ENCODE data around the gene LINGO4.

The LINGO4 gene, protein sequence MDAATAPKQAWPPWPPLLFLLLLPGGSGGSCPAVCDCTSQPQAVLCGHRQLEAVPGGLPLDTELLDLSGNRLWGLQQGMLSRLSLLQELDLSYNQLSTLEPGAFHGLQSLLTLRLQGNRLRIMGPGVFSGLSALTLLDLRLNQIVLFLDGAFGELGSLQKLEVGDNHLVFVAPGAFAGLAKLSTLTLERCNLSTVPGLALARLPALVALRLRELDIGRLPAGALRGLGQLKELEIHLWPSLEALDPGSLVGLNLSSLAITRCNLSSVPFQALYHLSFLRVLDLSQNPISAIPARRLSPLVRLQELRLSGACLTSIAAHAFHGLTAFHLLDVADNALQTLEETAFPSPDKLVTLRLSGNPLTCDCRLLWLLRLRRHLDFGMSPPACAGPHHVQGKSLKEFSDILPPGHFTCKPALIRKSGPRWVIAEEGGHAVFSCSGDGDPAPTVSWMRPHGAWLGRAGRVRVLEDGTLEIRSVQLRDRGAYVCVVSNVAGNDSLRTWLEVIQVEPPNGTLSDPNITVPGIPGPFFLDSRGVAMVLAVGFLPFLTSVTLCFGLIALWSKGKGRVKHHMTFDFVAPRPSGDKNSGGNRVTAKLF

GRCh38 chr1:151805066-151805820, at the start of gene LINGO4:
Gene LINGO4, minus strand, starts transcription at chr1:151805419. Its CDS starts 2,715 bp downstream, at chr1:151802704.
- DNase-seq, result no peak

DNA sequence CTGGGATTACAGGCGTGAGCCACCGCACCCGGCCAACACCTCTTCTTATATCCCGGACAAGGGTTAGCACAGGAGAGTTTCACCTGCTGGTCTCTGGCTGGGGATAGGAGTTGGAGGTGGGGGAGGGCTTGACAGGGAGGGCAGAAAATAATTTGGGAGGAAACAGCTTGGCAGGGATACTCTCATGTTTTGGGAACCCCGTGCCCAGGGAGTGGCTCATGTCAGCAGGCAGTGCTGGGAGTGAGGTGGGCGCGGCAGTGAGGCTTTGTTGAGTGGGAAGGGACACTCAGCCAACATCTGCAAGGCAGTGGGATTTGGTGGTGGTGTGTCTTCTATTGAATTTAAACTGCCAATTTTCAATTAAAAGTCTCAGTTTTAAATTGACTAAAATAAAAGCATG, 49.4 kb upstream of the LINGO4 start:
- no peak for DNase-seq

- no peak for DNase-seq
These were observed 48.3 kb upstream of the LINGO4 start, which contains the start of gene THEM5 for GRCh38 chr1:151853411-151853943. Gene THEM5, minus strand, starts transcription at chr1:151853712. Its CDS starts 147 bp downstream, at chr1:151853565.

DNA sequence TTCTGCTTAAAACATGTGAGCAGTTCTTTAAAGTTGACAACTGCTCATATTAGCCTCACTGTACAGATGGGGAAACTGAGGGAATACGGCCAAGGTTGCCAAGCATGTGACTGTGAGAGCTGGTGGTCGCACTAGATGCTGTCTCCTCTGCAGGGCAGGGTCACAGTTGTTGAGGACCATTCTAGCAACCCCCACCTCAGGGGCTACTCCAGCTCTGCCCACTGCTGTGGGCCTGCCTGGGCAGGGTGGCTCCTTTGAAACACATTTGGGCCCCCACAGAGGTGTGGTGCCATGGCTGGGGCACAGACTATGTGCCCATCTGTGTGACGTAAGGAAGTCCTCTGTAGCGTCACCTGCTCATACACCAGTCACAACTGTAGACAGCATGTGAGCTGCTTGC, 47.5 kb upstream of the LINGO4 start:
- no peak for DNase-seq

DNA sequence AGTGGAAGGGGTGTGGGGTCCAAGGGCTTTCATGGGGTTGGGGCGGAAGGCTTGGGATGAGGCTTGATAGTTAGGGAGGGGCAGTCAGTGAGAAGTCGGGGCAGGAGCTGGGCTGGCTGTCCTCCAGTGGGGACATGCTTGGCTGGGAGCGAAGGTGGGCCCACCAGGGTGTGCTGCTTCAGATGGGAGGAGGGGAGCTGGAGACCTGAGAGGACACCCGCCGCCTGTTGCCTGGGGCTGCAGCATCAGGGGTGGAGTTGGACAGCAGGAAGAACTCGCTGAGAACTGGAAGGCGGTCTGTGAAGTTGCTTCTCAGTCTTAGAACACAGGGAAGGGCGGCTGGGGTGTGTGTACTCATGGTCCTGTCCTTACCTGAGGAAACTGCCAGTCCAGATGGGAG, 46.7 kb upstream of the LINGO4 start:
- no peak for DNase-seq

DNA sequence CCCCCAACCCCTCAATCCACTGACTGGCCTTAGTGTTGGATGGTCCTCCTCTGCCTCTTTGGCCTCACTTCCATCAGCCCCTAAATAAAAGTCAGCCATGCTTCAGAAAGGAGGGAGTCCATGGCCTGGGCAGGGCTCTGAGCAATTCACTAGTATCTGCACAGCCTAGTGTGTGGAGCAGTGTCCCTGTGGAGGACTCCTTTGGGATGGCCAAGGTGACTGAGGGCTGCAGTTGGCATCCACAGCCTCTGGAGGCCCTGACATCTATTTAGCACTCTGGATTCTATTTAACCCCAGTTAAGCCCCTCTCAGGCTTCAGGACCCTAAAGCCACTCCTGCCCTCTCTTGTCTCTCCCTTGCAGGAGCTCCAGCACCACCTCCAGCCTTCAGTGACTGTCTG, 44.7 kb upstream of the LINGO4 start:
- DNase-seq, result no peak

DNA sequence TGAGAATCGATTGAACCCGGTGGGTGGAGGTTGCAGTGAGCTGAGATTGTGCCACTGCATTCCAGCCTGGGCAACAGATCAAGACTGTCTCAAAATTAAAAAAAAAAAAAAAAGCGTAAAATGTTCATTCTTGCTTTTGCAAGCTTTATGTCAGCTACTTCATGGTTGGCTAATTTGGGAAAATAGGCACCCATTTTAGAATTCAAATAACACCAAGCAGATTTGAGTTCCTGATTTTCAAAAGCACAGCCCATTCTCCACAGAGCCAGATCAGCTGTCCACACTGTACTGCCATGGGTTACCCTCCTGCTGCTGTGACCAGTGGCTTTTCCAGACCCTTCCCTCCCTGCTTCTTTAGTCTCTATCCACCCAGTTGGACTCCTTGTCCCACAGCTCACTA, 43.9 kb upstream of the LINGO4 start:
- DNase-seq, result no peak

GRCh38 chr1:151847867-151848596, 42.8 kb upstream of the LINGO4 start:
- no peak for DNase-seq

DNA sequence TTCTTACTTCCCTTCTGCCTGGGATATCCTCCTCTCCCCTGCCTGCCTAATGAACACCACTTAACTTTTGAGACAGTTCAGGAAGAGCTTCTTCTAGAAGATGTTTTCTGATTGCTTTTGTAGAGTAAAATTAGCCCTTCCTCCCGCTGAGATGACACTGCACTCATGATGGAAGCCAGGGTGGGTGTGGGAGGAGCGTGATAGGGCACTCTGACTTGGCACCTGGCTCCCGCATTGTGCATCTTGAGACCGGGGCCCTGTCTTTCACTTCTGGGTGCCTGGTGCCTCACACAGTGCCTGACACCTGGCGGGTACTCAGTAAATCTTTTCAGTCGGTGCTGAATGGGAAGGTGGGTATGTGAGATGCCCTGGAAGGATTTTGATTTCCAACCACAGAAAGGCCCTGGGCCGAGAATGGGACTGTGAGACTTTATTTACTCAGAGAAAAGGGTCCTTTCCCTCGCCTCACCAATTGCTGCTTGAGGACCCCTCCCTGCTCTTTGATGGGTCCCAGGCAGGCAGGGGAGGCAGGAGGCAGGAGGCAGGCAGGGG, 41.5 kb upstream of the LINGO4 start:
- no peak for DNase-seq

DNA sequence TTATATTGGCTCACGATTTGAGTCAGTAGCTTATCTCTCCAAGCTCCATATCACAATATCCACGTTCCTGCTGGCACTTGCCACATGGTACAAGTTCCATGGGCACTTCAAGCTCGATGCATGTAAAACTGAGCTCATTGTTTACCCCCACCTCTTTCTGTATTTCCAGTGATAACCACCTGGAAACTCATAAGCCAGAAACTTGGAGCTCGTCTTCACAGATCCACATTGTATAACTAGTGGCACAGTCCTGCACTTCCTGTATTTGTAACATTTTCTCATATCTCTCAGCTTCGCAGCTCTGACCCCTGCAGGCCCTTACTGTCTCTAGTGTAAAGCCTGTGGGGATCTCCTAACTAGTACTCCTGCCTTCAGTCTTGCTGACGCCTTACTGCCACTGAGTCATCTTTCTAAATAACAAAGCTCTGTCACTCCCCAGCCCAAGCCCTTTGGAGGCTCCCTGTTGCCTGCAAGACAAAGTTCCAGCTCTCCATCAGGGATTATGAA, 40.9 kb upstream of the LINGO4 start:
- no peak for DNase-seq

- DNase-seq, result no peak
These were observed 38.2 kb upstream of the LINGO4 start for GRCh38 chr1:151843398-151843797.

- DNase-seq, result no peak
These were observed 35.9 kb upstream of the LINGO4 start for GRCh38 chr1:151841141-151841540.

- DNase-seq, result no peak
These were observed 35.2 kb upstream of the LINGO4 start for GRCh38 chr1:151840421-151840820.

DNA sequence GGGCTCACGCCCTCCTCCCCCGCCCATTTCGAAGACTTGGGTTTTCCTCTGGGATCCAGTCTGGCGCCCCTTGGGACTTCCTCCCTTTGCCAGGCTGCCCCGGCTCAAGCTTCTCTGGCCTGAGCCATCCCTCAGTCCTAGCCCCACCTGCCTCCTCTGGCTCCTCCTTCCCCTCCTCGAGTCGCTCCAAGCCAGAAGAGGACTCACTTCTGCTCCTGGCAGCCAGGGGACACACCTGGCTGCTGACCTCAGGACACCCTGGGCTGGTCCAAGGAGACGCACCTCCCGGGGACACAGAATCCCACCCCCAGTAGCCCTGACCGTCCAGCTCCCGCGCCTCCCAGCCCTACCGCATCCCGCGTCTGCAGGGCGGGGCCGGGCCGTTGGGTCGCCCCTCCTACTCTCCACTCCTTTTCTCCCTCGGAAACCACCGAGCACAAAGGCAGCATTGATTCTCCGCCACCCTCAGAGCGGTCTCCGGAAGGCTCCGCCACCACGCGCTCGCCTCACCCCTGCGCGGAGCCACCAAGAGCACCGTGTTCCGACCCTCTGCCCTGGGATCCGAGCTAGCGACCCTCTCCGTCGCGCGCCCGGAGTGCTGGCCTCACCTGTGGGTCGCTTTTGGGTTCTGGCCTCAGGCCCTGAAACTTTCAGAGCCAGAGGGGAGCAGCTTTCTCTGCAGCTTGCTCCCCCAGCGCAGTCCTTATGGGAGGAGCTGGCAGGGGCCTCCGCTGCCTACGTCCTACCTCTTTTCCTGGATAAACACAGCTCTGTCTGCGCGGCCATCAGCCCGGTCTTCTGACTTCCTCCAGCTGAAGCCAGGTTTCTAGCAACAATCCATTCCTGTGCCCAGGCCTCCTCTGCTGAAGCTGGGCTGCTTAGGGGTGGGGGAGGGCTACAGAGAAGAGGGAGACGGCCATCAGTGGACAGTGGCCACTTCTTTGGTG, 34.5 kb upstream of the LINGO4 start, which contains the start of gene C2CD4D:
C2CD4D (minus strand) TSS at position 364 of the 947 bp plus-strand sequence. CDS start 831 bp downstream, outside the sequence.
- DNase-seq, result peak; percentile 63 to 64

GRCh38 chr1:151839082-151839412, 33.8 kb upstream of the LINGO4 start:
- no peak for DNase-seq

DNA sequence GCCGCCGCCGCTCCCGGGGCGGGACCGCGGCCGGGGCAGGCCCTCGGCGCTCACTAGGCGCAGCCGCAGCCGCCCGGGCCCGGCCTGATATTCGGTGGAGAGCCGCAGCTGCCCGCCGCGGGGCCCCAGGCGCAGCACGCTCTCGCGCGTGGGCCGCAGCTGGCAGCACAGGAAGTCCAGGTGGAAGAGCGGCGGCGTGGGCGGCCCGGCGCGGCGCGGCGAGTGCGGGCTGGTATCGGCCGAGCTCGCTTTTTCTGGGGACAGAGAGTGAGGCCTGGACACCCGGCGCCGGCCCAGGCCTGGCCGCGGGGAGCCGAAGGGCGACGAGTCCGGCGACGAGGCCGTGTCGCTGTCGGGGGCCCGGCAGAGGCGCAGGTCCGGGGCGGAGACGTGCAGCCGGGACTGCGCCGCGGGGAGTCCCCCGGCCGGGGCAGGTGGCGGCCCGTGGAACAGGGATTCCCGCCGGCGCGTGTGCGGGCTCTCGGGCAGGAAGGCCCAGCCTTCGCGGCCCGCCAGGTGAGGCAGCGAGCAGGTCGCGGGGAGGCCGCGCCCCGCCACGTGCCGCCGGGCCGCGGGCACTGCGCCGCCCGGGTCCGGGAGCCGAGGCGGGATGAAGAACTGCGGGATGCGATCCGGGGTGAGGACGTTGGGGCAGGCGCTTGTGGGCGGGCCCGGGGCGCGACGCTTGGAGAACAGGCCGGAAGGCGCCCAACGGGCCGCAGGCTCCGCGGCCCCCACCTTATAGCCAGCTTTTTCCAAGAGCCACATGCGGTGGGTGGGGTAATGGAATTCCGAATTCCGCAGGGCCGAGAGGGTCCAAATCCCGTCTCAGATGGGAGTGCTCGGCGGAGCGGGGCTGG, 33.2 kb upstream of the LINGO4 start:
- DNase-seq, result no peak

GRCh38 chr1:151837884-151838221, 32.6 kb upstream of the LINGO4 start:
- no peak for DNase-seq

- no peak for DNase-seq
These were observed 32.0 kb upstream of the LINGO4 start for GRCh38 chr1:151837197-151837596.

DNA sequence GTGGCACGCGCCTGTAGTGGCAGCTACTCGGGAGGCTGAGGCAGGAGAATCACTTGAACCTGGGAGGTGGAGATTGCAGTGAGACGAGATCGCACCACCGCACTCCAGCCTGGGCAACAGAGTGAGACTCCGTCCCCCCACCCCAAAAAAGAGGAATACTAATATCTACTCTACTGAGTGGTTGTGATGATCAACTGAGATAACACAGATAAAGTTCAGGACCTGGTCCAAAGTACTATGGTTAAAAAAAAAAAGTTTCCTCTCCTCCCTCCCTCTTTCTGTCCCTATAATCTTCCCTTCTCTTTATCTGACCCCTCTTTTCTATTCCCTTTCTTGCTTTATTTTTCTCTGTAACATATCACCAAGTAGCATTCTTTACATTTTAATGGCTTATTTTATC, 30.4 kb upstream of the LINGO4 start:
- DNase-seq, result no peak

DNA sequence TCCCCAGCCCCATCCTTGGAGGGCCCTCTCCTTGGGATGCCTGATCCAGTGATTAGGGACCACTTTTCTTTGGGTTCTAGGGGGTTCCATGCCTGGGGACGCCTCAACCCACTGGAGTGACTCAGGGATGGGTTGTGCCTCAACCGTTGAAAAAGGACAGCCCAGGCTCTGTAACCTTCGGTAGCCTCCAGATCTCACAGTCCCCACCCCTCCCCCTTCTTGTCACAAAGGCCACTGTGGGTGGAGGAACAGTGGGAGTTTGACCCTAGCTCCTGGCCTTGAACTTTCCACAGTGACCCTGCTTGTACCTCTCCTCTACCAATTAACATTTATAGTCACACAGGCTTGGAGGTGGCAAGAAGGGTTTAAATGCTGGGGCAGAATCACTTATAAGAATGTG, 29.0 kb upstream of the LINGO4 start:
- no peak for DNase-seq
